Lower leg skin (tissue), 4 donors: ENCODE measurements around the gene FOXP1. TPM values are rescaled to one million over a fixed set of nuclear protein-coding genes. Genes with fewer than 3 reads are reported as not detected.

Experiments
- DNase-seq, 2 donors: peaks; one replicate each; pipeline ENCODE4 v3.0.0-alpha.2; 2019; ENCODE audit warnings: low spot score in 2 of 2
- H3K4me3 ChIP-seq: fragments of 200-600 bp; sonication (generic); 2 replicates; pipeline ENCODE4 v1.5.1; 2017; ENCODE audit warnings: mild to moderate bottlenecking, low read depth; ENCODE audit not compliant: poor library complexity, severe bottlenecking
- CTCF ChIP-seq, 3 donors: fragments of 450-650 bp; IDR thresholded peaks; one replicate each; pipeline ENCODE4 v1.5.1; 2016; ENCODE audit warnings: antibody characterized with exemption in 3 of 3, mild to moderate bottlenecking in 3 of 3, moderate library complexity in 2 of 3
- POLR2A ChIP-seq, 2 donors: fragments of 450-650 bp; IDR thresholded peaks; one replicate each; pipeline ENCODE4 v1.6.1; 2016 to 2017; ENCODE audit warnings: antibody characterized with exemption in 2 of 2, mild to moderate bottlenecking in 1 of 2, moderate library complexity in 1 of 2
- WGBS, 2 donors: methylation state at CpG; one replicate each; pipeline ENCODE4 v1.1.5; 2018; 5-methylcytosine and 5-hydroxymethylcytosine counted together
- intact Hi-C: fragments of 100-400 bp; cut with DNase I; formaldehyde crosslinking; loops from one replicate; pipeline ENCODE4 v1.15.0; 2023; ENCODE audit warnings: low total_unique reads
- total RNA-seq, 4 donors: library from RNA; depleted of rRNA; stranded (reverse); fragments of >200 nt; gene quantifications; one replicate each; pipeline ENCODE4 v1.1.0, GENCODE V29; 2016

Gene FOXP1
- total RNA-seq, 4 donors from 2014 or later: 46.6 to 66.6 (median 55.2) TPM

- no peak for DNase-seq
- TF ChIP-seq CTCF (IDR thresholded peaks at IDR 0.05) (no peak), POLR2A (IDR thresholded peaks at IDR 0.05) (no peak)
- H3K4me3 ChIP-seq: no peak overlapping the region
- WGBS, 2 donors: 17 to 19% methylated on average over 7 of the region's 7 CpGs
- intact Hi-C loops: loop anchor here (10.0 kb wide), 2 partner anchors 521 to 1031 kb away; no protein-coding TSS in a partner anchor
Measured at GRCh38 chr3:71585887-71586809, 2.6 kb upstream of the FOXP1 start.

GRCh38 chr3:71585131-71585530 is 1.6 kb upstream of the FOXP1 start:
- DNase-seq: no peak
- TF ChIP-seq CTCF (IDR thresholded peaks at IDR 0.05) (no peak), POLR2A (IDR thresholded peaks at IDR 0.05) (no peak)

GRCh38 chr3:71584394-71585011 is 975 bp upstream of the FOXP1 start:
- peak; percentile 31 to 87 for DNase-seq
- peak overlapping the region; percentile 25 for H3K4me3 ChIP-seq
- intact Hi-C loops: loop anchor here (10.0 kb wide), 2 partner anchors 520 to 1030 kb away; no protein-coding TSS in a partner anchor
- WGBS, 2 donors: 3% methylated on average over 18 of the region's 18 CpGs
- TF ChIP-seq POLR2A (IDR thresholded peaks at IDR 0.05): no peak
- TF ChIP-seq CTCF (IDR thresholded peaks at IDR 0.05): no peak

More at GRCh38 chr3:71585131-71585530, 1.6 kb upstream of the FOXP1 start:
- intact Hi-C loops: loop anchor here (10.0 kb wide), 2 partner anchors 520 to 1030 kb away; no protein-coding TSS in a partner anchor
- 48% methylated on average over 5 of the region's 5 CpGs for WGBS, 2 donors
- no peak overlapping the region for H3K4me3 ChIP-seq

GRCh38 chr3:71582612-71583565 is 639 bp downstream of the FOXP1 start:
- peak overlapping the region; percentile 77 for H3K4me3 ChIP-seq
- DNase-seq: peak; percentile 64 to 92
- 0 to 1% methylated on average over 72 to 73 of the region's 84 CpGs for WGBS, 2 donors
- TF ChIP-seq CTCF (IDR thresholded peaks at IDR 0.05) (no peak), POLR2A (IDR thresholded peaks at IDR 0.05) (no peak)
- intact Hi-C loops: loop anchor here (10.0 kb wide), 2 partner anchors 518 to 1028 kb away; no protein-coding TSS in a partner anchor

- intact Hi-C loops: loop anchor here (10.0 kb wide), 2 partner anchors 517 to 1027 kb away; no protein-coding TSS in a partner anchor
- peak overlapping the region; percentile 77 for H3K4me3 ChIP-seq
- WGBS, 2 donors: 1% methylated on average over 46 to 57 of the region's 59 CpGs
- peak; percentile 35 to 89 for DNase-seq
- no peak for TF ChIP-seq CTCF (IDR thresholded peaks at IDR 0.05)
- no peak for TF ChIP-seq POLR2A (IDR thresholded peaks at IDR 0.05)
Measured at GRCh38 chr3:71582036-71582611, 1.4 kb downstream of the FOXP1 start.
